NB4 (cell line): ENCODE results near the gene ESCO1.

Experiments used
- MYC ChIP-seq: IDR thresholded peaks from 2 replicates; pipeline ENCODE4 v1.6.1; 2011; ENCODE audit warnings: low read depth, low read length
- POLR2A ChIP-seq: IDR thresholded peaks from 2 replicates; pipeline ENCODE4 v1.6.1; 2011; ENCODE audit warnings: mild to moderate bottlenecking; ENCODE audit not compliant: insufficient read length; ENCODE audit errors: extremely low read depth
- TF ChIP-seq, protein P1 (sequence below): IDR thresholded peaks from one replicate; pipeline ENCODE4 v1.5.1; 2012; ENCODE audit warnings: low read depth, low read length
- TF ChIP-seq, protein P2 (sequence below): IDR thresholded peaks from 2 replicates; pipeline ENCODE4 v1.6.1; 2011; ENCODE audit warnings: low read depth, low read length

DNA sequence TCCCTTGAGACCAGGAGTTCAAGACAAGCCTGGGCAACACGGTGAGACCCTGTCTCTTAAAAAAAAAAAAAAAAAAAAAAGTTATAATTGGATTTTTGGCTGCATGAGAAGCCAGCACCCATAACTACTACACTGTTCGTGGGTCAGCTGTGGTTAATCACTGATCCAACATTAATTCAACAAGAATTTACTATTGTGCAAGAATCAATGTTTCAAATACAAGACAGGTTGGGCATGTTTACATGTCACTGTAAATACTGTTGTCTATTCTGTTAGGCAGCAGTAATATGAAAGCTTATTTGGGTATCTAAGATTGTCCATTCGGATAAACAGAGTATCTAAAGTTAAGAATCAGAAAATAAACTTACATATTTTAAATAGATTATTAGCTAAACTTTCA lies 62.3 kb downstream of the ESCO1 start:
- TF ChIP-seq, protein P1, sequence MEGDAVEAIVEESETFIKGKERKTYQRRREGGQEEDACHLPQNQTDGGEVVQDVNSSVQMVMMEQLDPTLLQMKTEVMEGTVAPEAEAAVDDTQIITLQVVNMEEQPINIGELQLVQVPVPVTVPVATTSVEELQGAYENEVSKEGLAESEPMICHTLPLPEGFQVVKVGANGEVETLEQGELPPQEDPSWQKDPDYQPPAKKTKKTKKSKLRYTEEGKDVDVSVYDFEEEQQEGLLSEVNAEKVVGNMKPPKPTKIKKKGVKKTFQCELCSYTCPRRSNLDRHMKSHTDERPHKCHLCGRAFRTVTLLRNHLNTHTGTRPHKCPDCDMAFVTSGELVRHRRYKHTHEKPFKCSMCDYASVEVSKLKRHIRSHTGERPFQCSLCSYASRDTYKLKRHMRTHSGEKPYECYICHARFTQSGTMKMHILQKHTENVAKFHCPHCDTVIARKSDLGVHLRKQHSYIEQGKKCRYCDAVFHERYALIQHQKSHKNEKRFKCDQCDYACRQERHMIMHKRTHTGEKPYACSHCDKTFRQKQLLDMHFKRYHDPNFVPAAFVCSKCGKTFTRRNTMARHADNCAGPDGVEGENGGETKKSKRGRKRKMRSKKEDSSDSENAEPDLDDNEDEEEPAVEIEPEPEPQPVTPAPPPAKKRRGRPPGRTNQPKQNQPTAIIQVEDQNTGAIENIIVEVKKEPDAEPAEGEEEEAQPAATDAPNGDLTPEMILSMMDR = no peak
- TF ChIP-seq POLR2A = no peak
- TF ChIP-seq, protein P2, sequence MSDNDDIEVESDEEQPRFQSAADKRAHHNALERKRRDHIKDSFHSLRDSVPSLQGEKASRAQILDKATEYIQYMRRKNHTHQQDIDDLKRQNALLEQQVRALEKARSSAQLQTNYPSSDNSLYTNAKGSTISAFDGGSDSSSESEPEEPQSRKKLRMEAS = no peak
- no peak for TF ChIP-seq MYC
